Mesodermal cell (in vitro differentiated cells): ENCODE data around the gene STK11.

Source experiments
- H3K27ac ChIP-seq: 2 replicates; pipeline ENCODE4 v1.7.0; 2013; ENCODE audit warnings: mild to moderate bottlenecking, low read depth, low read length, moderate library complexity; ENCODE audit not compliant: severe bottlenecking
- H3K36me3 ChIP-seq: 2 replicates; pipeline ENCODE4 v1.7.1; 2013; ENCODE audit warnings: mild to moderate bottlenecking, low read length, moderate library complexity; ENCODE audit not compliant: control insufficient read depth, insufficient read depth
- H3K4me1 ChIP-seq: one replicate; pipeline ENCODE4 v1.7.1; 2013; ENCODE audit warnings: mild to moderate bottlenecking, low read length; ENCODE audit not compliant: insufficient read depth, control insufficient read depth, poor library complexity, severe bottlenecking
- H3K4me3 ChIP-seq: 2 replicates; pipeline ENCODE4 v1.7.0; 2013; ENCODE audit warnings: low read length, control low read depth, mild to moderate bottlenecking; ENCODE audit not compliant: insufficient read depth, poor library complexity, severe bottlenecking; ENCODE audit errors: extremely low read depth
- H3K9me3 ChIP-seq: 2 replicates; pipeline ENCODE4 v1.7.1; 2013; ENCODE audit warnings: mild to moderate bottlenecking, low read length, moderate library complexity; ENCODE audit not compliant: control insufficient read depth
- WGBS, 2 experiments: methylation state at CpG; one replicate each; pipeline ENCODE4 v1.1.5; 2013; ENCODE audit warnings: missing lambda C conversion rate in 2 of 2; ENCODE audit not compliant: insufficient coverage in 2 of 2; 5-methylcytosine and 5-hydroxymethylcytosine counted together

The STK11 gene

GRCh38 chr19:1163283-1163933, 42.2 kb upstream of the STK11 start:
- H3K9me3 ChIP-seq, result no peaks in the 10 kb centered on the region
- no peak overlapping the region for H3K27ac ChIP-seq
- peaks cover 5% of the 10 kb centered on the region for H3K4me1 ChIP-seq
- WGBS, 2 experiments, result 95 to 97% methylated on average over 41 of the region's 41 CpGs
- peaks cover 20% of the 10 kb centered on the region for H3K36me3 ChIP-seq
- no peak overlapping the region for H3K4me3 ChIP-seq

GRCh38 chr19:1163934-1164683, 41.5 kb upstream of the STK11 start:
- Histone ChIP-seq H3K9me3 (no peaks in the 10 kb centered on the region), H3K4me1 (peaks cover 12% of the 10 kb centered on the region), H3K4me3 (no peak overlapping the region), H3K27ac (no peak overlapping the region), H3K36me3 (peaks cover 23% of the 10 kb centered on the region)
- 93 to 96% methylated on average over 13 to 18 of the region's 20 CpGs for WGBS, 2 experiments

GRCh38 chr19:1164684-1165531, 40.7 kb upstream of the STK11 start:
- Histone ChIP-seq H3K27ac (no peak overlapping the region), H3K4me1 (peaks cover 19% of the 10 kb centered on the region), H3K9me3 (no peaks in the 10 kb centered on the region), H3K4me3 (no peak overlapping the region), H3K36me3 (peaks cover 23% of the 10 kb centered on the region)
- 92 to 95% methylated on average over 19 to 21 of the region's 21 CpGs for WGBS, 2 experiments

GRCh38 chr19:1166872-1167573, 38.6 kb upstream of the STK11 start:
- Histone ChIP-seq H3K4me3 (no peak overlapping the region), H3K36me3 (peaks cover 23% of the 10 kb centered on the region), H3K4me1 (peaks cover 32% of the 10 kb centered on the region), H3K27ac (no peak overlapping the region), H3K9me3 (no peaks in the 10 kb centered on the region)
- 95% methylated on average over 31 to 33 of the region's 33 CpGs for WGBS, 2 experiments

- peaks cover 23% of the 10 kb centered on the region for H3K36me3 ChIP-seq
- H3K4me1 ChIP-seq, result peaks cover 39% of the 10 kb centered on the region
- H3K4me3 ChIP-seq, result no peak overlapping the region
- H3K9me3 ChIP-seq, result no peaks in the 10 kb centered on the region
- H3K27ac ChIP-seq, result peak overlapping the region; percentile 69
- WGBS, 2 experiments, result 94% methylated on average over 28 to 32 of the region's 35 CpGs
Observed at GRCh38 chr19:1167687-1168571, 37.6 kb upstream of the STK11 start.

- H3K36me3 ChIP-seq, result peaks cover 23% of the 10 kb centered on the region
- no peak overlapping the region for H3K4me3 ChIP-seq
- H3K27ac ChIP-seq, result peak overlapping the region; percentile 69
- WGBS, 2 experiments, result 87 to 88% methylated on average over 42 to 50 of the region's 50 CpGs
- H3K4me1 ChIP-seq, result peaks cover 39% of the 10 kb centered on the region
- no peaks in the 10 kb centered on the region for H3K9me3 ChIP-seq
Observed at GRCh38 chr19:1168572-1169410, 36.8 kb upstream of the STK11 start.

GRCh38 chr19:1169411-1169791, 36.2 kb upstream of the STK11 start:
- WGBS, 2 experiments, result 89 to 92% methylated on average over 10 of the region's 10 CpGs
- Histone ChIP-seq H3K9me3 (no peaks in the 10 kb centered on the region), H3K4me1 (peaks cover 39% of the 10 kb centered on the region), H3K4me3 (no peak overlapping the region), H3K36me3 (peaks cover 23% of the 10 kb centered on the region), H3K27ac (peak overlapping the region; percentile 69)

- 92% methylated on average over 45 to 51 of the region's 52 CpGs for WGBS, 2 experiments
- Histone ChIP-seq H3K27ac (peak overlapping the region; percentile 69), H3K4me3 (no peak overlapping the region), H3K4me1 (peaks cover 39% of the 10 kb centered on the region), H3K9me3 (no peaks in the 10 kb centered on the region), H3K36me3 (peaks cover 21% of the 10 kb centered on the region)
Observed at GRCh38 chr19:1169921-1170885, 35.4 kb upstream of the STK11 start.
